HG02970 (cell line): Measurements from ENCODE around the gene RHCG.

ENCODE experiments used
- ATAC-seq: cut with Tn5 transposase; IDR thresholded peaks from one replicate; pipeline ENCODE4 v1.9.1; 2021; ENCODE audit warnings: mild to moderate bottlenecking, moderate library complexity, moderate number of reproducible peaks; ENCODE audit not compliant: unreplicated experiment, low FRiP score

Gene RHCG

DNA sequence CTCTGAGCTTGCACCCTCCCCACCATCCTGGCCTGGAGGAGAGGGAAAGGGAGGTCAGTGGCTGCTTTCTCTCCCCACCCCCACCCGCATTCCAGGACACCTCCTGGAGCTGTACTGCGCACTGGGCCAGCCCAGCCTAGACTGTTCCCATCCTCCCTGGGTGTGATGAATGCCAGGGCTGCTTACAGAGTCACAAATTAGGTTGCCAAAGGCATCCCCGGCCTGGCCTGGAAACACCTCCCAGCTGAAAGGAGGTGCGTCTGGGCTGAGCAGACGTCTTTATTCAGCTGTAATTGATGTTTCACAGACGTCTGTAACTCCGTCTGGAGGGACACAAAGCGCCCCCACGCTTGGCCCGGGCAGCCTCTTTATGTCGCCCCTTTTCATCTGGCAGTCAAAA, 47.6 kb downstream of the RHCG start:
- ATAC-seq: no peak

DNA sequence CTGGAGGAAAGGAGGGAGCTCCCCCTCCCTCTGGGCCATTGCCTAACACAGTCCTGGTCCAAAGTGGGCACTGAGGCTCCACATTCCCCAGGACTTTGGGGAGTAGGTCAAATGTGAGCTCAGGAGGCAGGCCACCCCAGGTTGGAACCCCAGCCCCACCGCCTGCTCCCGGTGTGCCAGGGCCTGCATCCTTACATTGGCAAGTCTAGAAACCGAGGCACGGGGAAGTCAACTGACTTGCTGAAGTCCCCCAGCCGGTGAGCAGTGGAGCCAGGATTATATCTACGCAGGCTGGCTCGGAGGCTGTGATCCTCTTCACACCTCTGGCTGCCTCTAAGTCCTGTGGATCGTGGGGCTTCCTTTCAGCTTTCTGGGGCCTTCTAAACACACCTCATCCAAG, 48.7 kb downstream of the RHCG start:
- ATAC-seq: no peak

DNA sequence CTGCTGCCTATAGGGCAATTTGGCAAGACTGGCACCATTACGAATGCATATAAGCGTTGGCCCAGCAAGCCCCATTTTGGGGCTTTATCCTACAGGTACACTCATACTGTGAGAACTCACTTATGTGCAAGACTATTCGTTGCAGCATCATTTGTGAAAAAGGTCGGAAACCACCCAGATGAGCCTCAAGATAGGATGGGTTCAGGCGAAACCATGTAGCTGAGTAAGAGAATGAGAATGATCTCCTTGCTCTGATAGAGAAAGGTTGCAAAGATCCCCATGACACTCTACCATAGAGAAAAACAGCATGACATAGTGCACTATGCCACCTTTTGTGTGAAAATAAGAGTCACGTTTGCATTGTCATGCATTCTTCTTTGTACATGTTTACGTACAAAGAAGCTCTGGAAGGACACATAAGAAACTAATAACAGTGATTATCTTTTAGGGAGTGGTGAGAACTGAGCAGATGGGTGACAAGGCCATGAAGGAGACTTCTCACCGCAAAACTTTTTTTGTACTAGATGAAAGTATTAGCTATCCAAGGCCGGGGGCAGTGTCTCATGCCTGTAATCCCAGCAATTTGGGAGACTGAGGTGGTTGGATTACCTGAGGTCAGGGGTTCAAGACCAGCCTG, 50.0 kb downstream of the RHCG start:
- ATAC-seq: no peak

DNA sequence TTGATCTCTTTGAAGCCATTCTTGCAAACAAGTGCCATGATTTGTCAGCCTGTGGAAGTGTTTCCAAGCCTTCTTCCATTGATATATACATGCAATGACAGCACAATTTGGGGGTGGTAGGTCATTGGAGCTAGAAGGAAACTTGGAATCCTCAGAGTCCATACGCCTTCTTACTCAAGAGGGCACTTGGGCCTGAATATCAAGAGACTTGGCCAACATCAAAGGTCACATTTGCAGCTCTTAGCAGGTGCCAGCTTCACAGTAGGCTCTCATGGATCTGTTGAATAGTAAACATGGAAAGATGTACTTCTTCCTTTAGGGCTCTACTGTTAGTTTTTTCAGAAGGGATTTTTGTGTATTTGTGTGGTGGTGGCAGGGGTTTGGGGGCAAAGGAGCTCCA, 50.9 kb downstream of the RHCG start:
- no peak for ATAC-seq

DNA sequence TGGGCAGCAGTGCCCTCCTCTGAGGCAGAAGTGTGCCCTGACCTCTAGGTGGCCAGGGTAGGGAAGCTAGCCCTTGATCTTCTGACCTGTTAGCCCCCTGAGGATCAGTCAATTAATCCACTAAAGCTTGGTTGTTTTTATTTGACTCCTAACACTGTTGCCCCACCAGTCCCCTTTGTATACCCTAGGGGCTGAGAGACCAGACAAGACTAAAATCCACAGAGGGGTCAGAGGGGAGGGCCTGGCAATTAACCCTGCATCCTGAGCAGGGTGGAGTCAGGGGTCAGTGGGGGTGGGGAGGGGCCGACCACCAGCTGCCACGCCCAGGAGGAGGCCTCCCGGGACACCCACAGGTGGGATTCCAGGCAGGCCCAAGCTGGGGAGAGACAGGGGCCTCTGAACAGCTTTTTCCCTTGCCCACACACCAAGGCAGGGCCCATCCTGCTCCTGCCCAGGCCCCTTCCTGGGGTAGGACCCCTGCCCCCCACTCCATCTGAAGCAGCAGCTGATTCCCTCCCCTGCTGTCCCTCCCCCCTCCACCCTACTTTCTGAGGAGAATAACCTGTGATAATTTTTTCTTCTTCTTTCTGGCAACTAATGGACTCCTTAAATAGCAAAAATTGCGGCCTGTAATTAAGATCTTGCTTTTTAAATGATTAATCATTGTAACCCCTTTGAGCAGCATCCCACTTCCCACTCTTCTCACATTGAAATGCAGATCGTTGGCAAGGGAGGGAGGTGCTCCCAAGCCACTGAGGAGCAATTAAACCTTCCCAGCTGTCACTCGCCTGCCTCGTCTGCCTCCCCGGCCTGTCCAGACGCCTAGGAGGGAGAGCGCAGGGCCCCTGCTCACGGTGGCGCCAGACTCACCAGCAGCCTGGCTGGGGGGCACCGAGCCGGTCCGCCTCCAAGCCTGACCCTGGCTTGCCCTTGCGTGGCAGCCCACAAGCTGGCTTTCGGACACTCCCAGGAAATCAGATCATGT, 51.9 kb downstream of the RHCG start:
- ATAC-seq: no peak

DNA sequence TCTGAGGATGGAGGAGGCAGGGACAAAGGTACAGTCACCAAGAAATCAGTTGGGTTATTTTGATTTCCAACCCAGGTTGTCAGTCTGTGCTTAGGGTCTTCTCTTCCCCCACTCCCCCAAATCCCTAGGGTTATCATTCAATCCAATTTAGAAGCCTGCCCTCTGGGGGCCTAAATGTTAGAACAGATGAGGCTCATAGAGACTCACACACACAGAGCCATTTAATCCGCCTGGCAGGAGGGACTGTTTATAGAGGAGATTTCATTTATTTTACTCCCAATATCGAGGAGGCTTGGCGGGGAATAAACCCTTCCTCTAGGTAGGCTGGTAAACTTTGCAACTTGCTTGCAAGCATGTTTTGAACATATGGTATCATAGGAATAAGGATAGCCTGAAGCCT, 52.8 kb downstream of the RHCG start:
- no peak for ATAC-seq

DNA sequence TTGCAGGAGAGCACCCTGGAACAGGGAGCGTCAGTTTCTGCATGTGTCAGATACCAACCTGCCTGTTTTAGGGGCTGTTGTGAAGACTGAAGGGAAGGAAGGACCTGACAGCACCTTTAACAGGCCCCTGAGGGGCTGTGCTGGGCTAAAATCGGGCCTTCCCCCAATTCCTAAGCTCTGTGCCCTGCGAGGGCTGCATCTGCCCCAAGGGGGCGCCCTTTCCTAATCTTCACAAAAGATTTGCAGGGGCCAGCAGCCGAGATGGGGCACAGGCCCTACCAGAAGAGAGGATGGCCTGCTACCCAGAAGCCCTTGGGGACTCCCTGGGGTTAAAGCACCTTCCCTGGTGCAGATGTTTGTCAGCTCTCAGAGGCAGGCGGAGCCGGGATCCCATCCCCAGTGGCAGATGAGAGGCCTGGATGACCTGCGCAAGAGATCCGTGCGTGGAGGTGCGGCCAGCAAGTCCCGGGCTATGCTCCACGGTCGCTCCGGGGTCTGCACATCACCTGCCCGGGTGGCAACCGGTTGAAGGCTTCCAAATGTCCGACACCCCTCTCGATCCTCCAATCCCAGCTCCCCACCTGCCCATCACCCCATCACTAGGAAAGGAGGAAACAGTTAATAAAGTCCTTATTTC, 53.6 kb downstream of the RHCG start:
- no peak for ATAC-seq

DNA sequence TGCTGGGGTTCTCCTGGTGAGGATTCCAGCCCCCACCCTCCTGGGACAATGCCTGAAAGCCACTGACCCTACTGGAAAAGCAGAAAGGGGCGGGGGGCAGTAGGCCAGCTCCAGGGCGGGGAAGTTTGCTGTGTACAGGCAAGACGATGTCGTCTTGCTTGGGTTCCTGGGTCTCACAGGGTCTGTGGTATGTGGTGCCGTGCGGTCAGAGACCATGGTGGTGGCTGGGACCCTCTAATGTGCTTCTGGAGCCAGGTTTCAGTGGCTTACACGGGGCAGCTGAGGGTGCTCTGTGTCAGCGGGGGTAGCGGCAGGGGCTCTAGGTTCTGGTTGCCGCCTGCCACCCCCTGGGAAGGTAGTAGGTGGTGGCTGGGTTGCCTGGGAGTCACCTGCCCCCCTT, 54.2 kb downstream of the RHCG start:
- ATAC-seq: no peak

DNA sequence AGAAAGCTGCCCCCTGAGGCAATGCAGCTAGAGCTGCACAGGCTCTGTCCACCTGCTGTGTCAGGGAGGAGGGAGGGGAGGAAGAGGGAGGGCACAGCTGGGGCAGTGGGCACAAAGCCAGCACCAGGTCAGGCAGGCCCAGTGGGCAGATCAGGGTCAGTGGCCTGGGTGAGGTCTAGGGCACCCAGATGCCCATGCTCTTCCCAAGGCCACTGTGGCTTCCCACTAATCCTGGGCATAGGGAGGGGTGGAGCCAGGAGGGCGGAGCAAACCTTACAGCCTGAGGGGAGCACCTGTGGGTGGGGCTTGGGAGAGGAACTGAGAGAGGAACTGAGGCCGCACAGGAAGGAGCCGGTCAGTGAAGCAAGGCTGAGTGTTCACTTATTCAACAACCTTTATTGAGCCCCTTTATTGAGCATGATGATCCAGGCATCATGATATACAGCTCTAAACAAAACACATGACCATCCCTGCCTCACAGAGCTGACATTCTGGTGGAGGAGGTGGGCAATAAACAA, 55.0 kb downstream of the RHCG start:
- peak; percentile 85 for ATAC-seq

DNA sequence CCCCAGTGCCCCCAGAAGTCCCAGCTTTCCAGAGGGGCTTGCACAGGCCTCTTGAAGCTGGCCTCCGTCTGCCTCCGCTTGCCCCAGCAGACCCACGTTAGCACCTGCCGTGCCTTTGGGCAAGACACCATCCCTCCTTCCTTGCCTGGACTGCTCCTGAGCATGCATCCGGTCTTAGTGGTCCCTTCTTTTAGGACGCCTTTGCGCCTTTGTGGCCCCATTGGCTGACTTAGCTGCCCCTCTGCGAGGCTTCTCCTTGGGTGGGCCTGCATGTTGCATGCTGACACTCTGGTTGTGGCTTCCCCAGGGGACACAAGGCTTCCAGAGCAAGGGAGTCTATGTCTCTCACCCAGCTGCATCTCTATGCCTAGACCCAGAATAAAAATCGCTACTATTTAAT, 56.6 kb downstream of the RHCG start:
- no peak for ATAC-seq

DNA sequence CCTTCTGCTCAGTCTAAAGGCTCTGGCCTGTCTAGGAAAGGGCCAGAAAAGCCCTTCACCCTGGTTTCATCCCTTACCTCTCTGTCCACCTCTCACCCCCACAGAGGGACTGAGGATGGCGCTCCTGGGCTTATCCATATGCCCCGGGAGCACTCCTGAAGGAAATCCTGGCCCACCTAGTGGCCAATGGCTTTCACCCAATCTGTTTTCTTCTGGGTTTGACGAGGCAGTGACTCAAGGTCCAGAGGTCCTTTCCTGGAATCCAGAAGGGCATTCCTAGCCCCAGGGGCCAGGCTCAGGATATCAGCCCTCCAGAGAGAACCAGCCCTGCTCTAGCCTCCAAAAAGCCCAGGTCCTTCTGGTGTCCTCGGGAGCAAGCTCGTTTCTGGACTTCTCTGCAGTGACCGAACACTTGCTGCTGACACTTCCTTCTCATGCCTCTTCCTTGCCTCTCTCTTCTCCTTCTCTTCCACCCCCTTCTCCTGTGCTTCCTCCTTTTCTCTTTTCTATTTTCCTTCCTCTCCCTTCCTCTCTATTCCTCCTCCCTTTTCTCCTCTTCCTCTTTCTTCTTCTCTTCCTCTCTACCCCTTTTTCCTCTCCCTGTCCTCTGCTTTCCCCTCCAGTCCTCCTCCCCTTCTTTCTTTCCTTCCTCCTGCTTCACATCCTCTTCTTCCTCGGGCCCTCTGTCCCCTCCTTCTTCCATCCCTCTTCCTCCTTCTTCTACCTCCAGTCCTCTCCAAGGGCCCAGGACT, 59.6 kb downstream of the RHCG start:
- no peak for ATAC-seq

DNA sequence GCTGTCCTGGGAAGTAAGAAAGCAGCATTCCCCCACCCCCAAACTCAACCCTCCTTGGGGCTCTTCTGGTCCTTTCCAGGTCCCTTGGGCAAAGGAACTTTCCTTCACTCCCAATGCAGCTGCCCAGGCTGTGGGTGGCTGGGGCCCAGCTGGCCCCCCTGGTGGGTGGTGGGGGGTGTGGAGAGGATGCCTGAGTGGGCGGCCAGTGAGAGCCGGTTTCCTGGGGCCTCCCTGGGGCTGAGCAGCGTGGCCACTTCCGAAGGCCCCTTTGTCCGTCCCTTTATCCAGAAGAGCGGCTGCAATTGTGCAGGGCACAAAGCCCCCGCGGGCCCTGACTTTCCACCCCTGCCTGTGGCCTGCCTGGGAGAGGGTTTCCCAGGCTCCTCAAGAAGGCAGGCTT, 61.0 kb downstream of the RHCG start:
- no peak for ATAC-seq

DNA sequence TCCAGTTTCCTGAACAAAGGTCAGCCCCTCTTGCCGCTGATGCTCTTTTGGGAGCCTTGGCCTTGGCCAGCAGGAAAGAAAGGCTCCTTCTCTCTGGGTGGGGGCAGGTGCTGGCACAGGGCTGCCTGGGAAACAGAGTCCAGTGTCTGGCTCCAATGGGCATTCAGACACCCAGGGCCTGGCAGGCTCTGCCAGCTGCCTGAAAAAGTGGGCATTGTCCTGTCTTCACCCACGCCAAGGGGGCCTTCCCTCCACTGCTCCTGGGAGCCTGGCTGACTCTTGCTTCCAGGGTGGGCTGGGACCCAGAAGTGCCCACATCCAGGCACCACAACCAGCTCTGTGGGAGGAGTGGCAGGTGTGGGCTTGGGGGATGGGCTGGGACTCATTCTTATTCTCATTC, 62.7 kb downstream of the RHCG start:
- ATAC-seq: no peak

DNA sequence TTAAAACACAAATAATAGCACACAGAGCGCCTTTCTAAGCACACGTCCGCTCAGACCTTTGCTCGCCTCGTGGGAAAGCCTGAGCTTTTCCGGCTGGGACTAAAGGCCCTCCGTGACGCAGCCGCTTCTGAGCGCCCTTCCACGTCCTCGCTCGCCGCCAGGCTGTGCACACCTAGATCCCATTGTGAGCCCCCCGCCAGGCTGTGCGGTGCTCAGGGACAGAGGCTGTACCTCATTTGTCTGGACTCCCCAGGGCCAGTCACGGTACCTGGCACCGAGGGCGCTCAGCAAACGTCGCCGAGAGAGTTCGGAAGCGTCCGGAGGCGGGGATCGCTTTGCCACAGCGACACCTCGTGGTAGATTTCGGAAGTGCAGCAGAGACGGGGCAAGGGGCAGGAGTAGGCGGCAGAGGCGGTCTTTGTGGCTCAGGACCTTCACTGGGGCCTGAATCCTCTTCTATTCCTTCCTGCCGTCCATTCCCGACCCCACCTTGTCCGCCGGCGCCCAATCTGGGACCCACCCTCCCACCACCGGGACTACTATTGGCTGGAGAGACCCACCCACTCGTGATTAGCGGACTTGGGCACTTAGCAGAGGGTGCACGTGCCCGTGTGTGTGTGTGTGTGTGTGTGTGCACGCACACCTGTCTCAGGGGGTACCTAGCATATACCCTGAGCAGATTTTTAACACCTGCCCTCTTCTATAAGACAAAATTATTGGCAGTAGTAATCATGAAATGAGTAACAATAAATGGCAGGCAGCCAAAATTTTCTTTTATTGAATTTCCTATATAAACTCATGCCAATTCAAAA, 65.6 kb downstream of the RHCG start:
- peak; percentile 81 for ATAC-seq

DNA sequence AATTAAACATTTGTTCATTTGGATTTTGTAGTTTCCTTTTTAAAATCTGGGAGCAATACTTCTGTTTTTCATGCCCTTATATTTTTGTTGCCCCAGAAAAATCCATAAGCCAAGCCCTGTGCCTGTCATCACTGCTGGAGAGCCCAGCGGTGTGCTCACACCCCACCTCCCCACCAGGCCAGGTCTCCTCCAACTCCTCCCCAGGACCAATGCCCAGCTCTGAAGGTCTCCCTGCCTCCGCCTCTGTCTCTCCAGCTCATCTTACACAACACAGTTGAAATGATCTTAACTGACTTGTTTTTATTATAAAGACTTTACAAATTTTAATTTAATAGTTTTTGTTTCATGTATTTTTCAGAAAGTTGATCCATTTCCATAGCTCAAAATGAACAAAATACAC, 66.4 kb downstream of the RHCG start:
- no peak for ATAC-seq

DNA sequence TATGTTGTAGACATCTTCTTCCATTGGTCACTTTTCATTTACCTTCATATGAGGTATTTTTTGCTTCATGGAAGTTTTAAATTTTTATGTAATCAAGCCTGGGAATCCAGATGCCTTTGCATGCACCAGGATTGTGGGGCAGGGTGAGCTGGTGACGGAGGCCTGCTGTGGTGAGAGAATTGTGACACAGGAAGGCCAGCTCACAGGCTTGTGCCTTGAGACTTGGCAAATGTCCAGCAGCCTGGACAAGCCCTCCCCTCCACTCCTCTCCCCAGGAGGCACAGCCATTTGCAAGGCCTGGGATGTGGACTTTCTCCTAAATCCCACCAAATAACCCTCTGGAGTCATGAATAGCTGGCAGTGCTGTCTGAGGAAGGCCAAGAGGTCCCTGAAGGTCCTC, 67.4 kb downstream of the RHCG start:
- ATAC-seq: no peak

DNA sequence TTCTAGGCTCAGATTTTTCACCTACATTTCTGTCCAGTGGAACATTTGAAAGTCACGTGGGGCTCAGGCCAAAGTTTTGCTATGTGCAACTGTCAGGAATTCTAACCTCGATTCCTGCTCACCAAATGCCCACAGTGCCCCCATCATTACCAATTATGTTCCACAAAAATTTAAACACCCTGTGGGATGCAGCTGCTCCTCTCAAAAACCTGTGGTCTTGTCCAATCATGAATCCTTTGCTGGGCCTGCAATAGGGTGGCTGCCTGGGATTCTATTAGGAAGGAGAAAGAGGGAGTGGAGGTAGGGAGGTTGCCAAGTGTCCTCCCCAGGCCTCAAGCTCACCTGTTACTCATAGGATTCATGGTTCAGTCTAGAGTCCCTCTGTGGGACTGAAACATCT, 68.1 kb downstream of the RHCG start:
- ATAC-seq: no peak

DNA sequence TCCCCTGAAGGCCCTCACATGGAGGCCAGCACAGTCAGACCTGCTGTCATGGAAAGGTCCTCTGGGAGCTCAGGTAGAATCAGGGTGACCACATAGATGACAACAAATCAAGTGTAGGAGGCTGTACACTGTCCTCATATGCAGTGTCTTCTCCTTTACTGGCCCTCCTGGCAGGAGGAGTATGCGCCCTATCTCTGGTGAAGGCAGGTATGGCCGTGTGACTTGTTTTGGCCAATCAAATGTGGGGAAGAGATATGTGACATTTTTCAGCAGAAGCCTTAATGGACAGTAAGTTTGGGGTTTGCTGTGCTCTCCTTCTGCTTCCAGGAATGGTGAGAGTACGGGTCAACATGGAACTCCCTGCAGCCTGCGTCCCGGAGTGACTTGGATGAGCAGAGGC, 69.9 kb downstream of the RHCG start:
- ATAC-seq: no peak

DNA sequence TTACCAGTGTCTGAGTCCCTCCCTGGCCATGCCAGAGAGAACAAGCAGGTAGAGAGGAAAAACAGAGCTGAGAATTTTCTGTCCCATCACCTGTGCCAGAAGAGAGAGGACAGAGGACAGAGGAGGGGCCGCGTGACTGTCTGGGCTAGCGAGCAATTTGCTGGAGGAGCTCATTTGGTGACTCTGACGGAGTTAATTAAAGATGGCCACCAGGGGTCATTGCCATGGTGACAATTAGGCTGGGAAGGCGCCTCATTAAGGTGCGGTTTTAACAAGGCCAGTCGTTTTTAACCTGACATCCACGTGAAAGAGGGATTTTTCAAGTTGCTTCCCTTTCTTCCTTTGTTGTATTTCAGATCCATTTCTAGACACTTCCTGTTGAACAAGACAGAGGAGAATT, 72.4 kb downstream of the RHCG start:
- ATAC-seq: no peak
